Mesodermal cell (in vitro differentiated cells): ENCODE measurements around the gene MCOLN2.

Experiments used
- H3K27ac ChIP-seq: 2 replicates; pipeline ENCODE4 v1.7.0; 2013; ENCODE audit warnings: mild to moderate bottlenecking, low read depth, low read length, moderate library complexity; ENCODE audit not compliant: severe bottlenecking
- H3K36me3 ChIP-seq: 2 replicates; pipeline ENCODE4 v1.7.1; 2013; ENCODE audit warnings: mild to moderate bottlenecking, low read length, moderate library complexity; ENCODE audit not compliant: control insufficient read depth, insufficient read depth
- H3K4me1 ChIP-seq: one replicate; pipeline ENCODE4 v1.7.1; 2013; ENCODE audit warnings: mild to moderate bottlenecking, low read length; ENCODE audit not compliant: insufficient read depth, control insufficient read depth, poor library complexity, severe bottlenecking
- H3K4me3 ChIP-seq: 2 replicates; pipeline ENCODE4 v1.7.0; 2013; ENCODE audit warnings: low read length, control low read depth, mild to moderate bottlenecking; ENCODE audit not compliant: insufficient read depth, poor library complexity, severe bottlenecking; ENCODE audit errors: extremely low read depth
- H3K9me3 ChIP-seq: 2 replicates; pipeline ENCODE4 v1.7.1; 2013; ENCODE audit warnings: mild to moderate bottlenecking, low read length, moderate library complexity; ENCODE audit not compliant: control insufficient read depth
- WGBS, 2 experiments: methylation state at CpG; one replicate each; pipeline ENCODE4 v1.1.5; 2013; ENCODE audit warnings: missing lambda C conversion rate in 2 of 2; ENCODE audit not compliant: insufficient coverage in 2 of 2; 5-methylcytosine and 5-hydroxymethylcytosine counted together

The MCOLN2 gene

GRCh38 chr1:84896279-84896678 lies 100.6 kb downstream of the MCOLN2 start:
- H3K9me3 ChIP-seq: no peaks in the 10 kb centered on the region
- WGBS, 2 experiments: no CpG with 5 or more reads among the region's 2 CpGs
- H3K4me1 ChIP-seq: peaks cover 4% of the 10 kb centered on the region
- no peaks in the 10 kb centered on the region for H3K36me3 ChIP-seq
- no peak overlapping the region for H3K4me3 ChIP-seq
- H3K27ac ChIP-seq: no peak overlapping the region

- no peak within 1 kb of the TSS for H3K27ac ChIP-seq
- H3K9me3 ChIP-seq: no peaks in the 10 kb centered on the region
- H3K4me3 ChIP-seq: peak within 1 kb of the TSS; percentile 47
- 1% methylated on average over 78 to 83 of the region's 93 CpGs for WGBS, 2 experiments
- no peaks in the 10 kb centered on the region for H3K36me3 ChIP-seq
- H3K4me1 ChIP-seq: peaks cover 4% of the 10 kb centered on the region
Measured at GRCh38 chr1:84892705-84893618, 104.0 kb downstream of the MCOLN2 start, which contains the start of gene LPAR3. LPAR3 (minus strand) TSS chr1:84893206; CDS start chr1:84866120, 27,086 bp downstream.

GRCh38 chr1:84890566-84890965 lies 106.3 kb downstream of the MCOLN2 start:
- Histone ChIP-seq H3K4me3 (no peak overlapping the region), H3K4me1 (peaks cover 4% of the 10 kb centered on the region), H3K27ac (no peak overlapping the region), H3K36me3 (no peaks in the 10 kb centered on the region), H3K9me3 (no peaks in the 10 kb centered on the region)
- WGBS, 2 experiments: 83 to 100% methylated on average over 2 of the region's 2 CpGs

GRCh38 chr1:84889437-84889836 lies 107.5 kb downstream of the MCOLN2 start:
- WGBS, 2 experiments: 68 to 94% methylated on average over 3 of the region's 5 CpGs
- Histone ChIP-seq H3K9me3 (peaks cover 1% of the 10 kb centered on the region), H3K36me3 (no peaks in the 10 kb centered on the region), H3K4me1 (peaks cover 4% of the 10 kb centered on the region), H3K4me3 (no peak overlapping the region), H3K27ac (no peak overlapping the region)

GRCh38 chr1:84888753-84889152 lies 108.2 kb downstream of the MCOLN2 start:
- no peaks in the 10 kb centered on the region for H3K36me3 ChIP-seq
- H3K4me3 ChIP-seq: no peak overlapping the region
- no peak overlapping the region for H3K27ac ChIP-seq
- peaks cover 4% of the 10 kb centered on the region for H3K4me1 ChIP-seq
- H3K9me3 ChIP-seq: peaks cover 5% of the 10 kb centered on the region

- H3K9me3 ChIP-seq: peaks cover 5% of the 10 kb centered on the region
- H3K27ac ChIP-seq: no peak overlapping the region
- no peaks in the 10 kb centered on the region for H3K36me3 ChIP-seq
- WGBS, 2 experiments: 95 to 100% methylated on average over 3 of the region's 4 CpGs
- peaks cover 8% of the 10 kb centered on the region for H3K4me1 ChIP-seq
- no peak overlapping the region for H3K4me3 ChIP-seq
Measured at GRCh38 chr1:84887261-84887934, 109.5 kb downstream of the MCOLN2 start.

GRCh38 chr1:84885469-84885868 lies 111.4 kb downstream of the MCOLN2 start:
- WGBS, 2 experiments: 79 to 100% methylated on average over 1 of the region's 2 CpGs
- Histone ChIP-seq H3K9me3 (peaks cover 5% of the 10 kb centered on the region), H3K27ac (no peak overlapping the region), H3K4me1 (peaks cover 5% of the 10 kb centered on the region), H3K36me3 (no peaks in the 10 kb centered on the region), H3K4me3 (no peak overlapping the region)

- Histone ChIP-seq H3K36me3 (no peaks in the 10 kb centered on the region), H3K4me1 (peaks cover 5% of the 10 kb centered on the region), H3K9me3 (peaks cover 5% of the 10 kb centered on the region), H3K27ac (no peak overlapping the region), H3K4me3 (no peak overlapping the region)
- 60 to 69% methylated on average over 4 of the region's 7 CpGs for WGBS, 2 experiments
Measured at GRCh38 chr1:84884671-84885389, 112.1 kb downstream of the MCOLN2 start.

- Histone ChIP-seq H3K4me3 (no peak overlapping the region), H3K27ac (no peak overlapping the region), H3K9me3 (peaks cover 5% of the 10 kb centered on the region), H3K36me3 (no peaks in the 10 kb centered on the region), H3K4me1 (peaks cover 7% of the 10 kb centered on the region)
Measured at GRCh38 chr1:84883286-84883685, 113.6 kb downstream of the MCOLN2 start.

GRCh38 chr1:84877592-84877991 lies 119.3 kb downstream of the MCOLN2 start:
- H3K36me3 ChIP-seq: no peaks in the 10 kb centered on the region
- 87 to 95% methylated on average over 2 to 3 of the region's 4 CpGs for WGBS, 2 experiments
- H3K4me3 ChIP-seq: no peak overlapping the region
- H3K27ac ChIP-seq: no peak overlapping the region
- peaks cover 3% of the 10 kb centered on the region for H3K4me1 ChIP-seq
- no peaks in the 10 kb centered on the region for H3K9me3 ChIP-seq
